NCI-H1105 treated with DMSO at 0.1 percent for 48 hours (cell line): Measurements from ENCODE around the gene GPR137B.
"Not testable (repeated sequence)": the region's sequence is repeated elsewhere in the genome, so short reads cannot be mapped to it uniquely, and the experiment has no call there.

Experiments
- DNase-seq: peaks from one replicate; lab custom pipeline; 2025; lab: John Stamatoyannopoulos, UW

The GPR137B gene

DNA sequence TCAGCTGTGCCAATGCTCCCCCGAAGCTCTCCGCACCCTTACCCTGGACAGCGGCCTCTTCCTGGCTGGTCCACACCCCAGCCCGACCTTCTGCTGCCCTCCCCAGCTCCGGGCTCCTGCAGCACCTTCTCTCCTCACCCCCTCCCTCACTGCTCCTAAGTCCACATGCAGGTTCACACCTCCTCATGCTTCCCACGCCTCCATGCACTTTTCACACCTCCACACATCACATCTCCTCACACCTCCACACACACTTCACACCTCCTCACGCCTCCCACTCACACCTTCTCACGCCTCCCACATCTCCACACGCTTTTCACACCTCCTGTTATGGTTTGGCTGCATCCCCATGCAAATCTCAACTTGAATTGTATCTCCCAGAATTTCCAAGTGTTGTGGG is 18.9 kb downstream of the GPR137B start:
- DNase-seq, result no peak

DNA sequence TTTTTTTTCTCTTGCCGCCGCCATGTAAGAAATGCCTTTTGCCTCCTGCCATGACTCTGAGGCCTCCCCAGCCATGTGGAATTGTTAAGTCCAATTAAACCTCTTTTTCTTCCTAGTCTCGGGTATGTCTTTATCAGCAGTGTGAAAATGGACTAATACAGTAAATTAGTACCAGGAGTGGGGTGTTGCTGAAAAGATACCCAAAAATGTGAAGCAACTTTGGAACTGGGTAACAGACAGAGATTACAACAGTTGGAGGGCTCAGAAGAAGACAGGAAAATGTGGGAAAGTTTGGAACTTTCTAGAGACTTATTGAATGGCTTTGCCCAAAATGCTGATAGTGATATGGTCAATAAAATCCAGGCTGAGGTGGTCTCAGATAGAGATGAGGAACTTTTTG is 19.4 kb downstream of the GPR137B start:
- not testable (repeated sequence) for DNase-seq

DNA sequence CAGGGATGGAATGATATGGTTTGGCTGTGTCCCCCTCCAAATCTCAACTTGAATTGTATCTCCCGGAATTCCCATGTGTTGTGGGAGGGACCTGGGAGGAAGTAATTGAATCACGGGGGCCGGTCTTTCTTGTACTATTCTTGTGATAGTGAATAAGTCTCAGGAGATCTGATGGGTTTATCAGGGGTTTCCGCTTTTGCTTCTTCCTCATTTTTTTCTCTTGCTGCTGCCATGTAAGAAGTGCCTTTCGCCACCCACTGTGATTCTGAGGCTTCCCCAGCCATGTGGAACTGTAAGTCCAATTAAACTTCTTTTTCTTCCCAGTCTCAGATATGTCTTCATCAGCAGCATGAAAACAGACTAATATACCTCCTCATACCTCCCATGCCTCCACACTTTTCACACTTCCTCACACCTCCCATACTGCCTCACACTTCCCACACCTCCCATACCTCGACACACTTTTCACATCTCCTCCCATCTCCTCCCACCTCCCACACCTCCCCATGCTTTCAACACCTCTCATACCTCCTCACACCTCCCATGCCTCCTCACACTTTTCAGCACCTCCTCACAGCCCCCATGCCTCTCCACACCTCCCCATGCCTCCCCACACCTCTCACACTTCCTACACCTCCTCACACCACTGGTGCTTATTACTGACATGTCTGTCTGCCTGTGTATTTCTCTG is 21.3 kb downstream of the GPR137B start:
- DNase-seq, result no peak

DNA sequence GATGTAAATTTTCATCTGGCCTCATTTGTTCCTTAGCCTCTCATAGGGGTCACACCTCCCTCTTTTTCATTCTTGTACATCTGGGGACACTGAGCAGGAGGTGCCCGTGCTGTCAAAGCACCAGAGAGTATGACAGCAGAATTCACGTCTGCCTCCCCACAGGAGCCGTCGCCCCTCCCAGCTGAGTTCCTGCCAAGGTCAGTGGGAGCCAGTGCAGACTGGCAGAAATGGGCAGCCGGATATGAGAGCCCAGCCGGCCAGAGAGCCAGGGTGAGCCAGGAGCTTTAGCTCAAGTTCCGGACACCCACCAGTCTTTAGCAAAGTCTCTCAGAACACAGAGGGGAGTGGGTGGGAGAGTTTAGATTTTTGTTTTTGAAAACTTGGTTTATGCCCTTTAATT is 21.9 kb downstream of the GPR137B start:
- DNase-seq, result no peak

DNA sequence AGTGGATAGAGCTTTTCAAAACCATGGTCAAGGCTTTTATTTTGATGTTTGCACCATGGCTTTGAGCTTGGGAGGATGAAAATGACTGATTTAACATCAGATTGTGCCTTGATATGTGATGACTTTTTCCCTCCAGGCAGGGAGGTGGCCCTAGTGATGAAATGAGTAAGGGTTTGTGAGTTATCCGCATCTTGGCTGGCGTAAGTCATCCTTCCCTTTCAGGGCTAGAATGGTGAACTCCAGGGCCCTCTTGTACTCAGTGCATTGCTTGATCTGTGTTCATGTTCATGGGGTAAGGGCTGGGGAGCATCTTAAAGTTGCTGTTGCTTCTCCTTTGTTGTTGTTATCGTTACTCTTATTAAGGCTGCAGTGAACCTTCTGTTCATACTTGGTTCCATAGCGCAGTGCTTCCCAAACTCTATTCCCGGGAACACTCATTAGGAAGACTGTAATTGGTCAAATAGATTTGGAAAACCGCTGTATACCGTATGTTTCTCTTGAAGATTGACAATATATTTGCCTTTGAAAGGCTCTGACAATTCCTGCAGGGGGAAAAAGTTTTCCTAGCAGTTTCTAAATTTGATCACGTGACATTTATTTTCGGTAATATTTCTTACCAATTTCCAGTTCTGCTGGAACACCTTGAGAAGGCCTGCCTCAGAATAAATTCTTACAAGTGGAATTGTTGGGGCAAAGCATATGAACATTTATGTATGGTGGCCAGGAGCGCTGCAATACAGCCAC is 23.1 kb downstream of the GPR137B start:
- no peak for DNase-seq

DNA sequence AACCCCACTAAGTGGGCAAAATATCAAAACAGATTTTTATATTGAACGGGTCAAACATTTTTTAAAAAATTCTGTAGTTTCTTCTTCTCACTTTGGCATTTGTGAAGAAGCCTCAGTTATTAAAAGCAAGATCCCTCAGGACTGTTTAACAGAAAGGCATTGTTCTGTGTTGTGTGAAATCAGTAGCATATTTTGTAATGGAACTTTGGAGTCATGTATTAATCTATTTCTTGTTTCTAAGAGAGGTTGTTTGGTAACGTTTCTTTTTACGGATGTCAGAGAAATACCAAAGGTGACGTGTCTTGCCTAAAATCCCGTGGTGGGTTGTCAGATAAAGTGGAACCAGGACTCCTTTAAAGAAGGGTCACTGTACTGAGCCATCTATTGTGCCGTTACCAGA is 23.7 kb downstream of the GPR137B start:
- no peak for DNase-seq

DNA sequence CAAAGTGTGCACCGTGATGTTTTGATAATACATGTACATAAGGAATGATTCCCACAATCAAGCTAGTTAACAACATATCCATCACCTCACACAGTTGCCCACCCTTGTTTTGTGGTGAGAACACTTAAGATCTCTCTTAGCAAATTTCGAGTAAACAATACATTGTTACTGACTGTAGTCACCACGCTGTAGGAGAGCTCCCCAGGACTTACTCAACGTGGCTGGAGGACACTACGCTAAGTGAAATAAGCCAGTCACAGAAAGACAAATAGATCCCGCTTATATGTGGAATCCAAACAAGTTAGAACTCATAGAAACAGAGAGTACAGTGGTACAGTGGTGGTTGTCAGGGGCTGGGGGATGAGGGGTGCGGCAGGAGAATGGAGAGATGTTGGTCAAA is 24.8 kb downstream of the GPR137B start:
- no peak for DNase-seq

DNA sequence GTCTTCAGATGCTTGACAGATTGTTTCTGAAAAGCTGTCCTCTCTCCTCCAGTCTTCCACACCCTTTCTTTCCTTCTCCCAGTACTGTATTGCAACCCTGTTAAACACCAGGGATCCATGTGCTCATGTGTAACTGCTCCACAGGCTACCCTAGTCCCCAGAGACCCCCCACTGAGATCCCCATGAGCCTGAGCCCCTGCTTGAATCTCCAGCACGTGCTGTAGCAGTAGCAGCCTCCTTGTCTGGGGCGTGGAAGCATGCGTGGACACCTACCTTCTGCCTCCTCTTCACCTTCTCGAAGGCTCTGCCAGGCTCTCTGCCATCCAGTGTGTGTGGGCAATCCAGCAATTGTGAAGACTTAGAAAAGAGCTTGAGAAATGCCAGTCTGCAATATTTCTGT is 25.2 kb downstream of the GPR137B start:
- no peak for DNase-seq

DNA sequence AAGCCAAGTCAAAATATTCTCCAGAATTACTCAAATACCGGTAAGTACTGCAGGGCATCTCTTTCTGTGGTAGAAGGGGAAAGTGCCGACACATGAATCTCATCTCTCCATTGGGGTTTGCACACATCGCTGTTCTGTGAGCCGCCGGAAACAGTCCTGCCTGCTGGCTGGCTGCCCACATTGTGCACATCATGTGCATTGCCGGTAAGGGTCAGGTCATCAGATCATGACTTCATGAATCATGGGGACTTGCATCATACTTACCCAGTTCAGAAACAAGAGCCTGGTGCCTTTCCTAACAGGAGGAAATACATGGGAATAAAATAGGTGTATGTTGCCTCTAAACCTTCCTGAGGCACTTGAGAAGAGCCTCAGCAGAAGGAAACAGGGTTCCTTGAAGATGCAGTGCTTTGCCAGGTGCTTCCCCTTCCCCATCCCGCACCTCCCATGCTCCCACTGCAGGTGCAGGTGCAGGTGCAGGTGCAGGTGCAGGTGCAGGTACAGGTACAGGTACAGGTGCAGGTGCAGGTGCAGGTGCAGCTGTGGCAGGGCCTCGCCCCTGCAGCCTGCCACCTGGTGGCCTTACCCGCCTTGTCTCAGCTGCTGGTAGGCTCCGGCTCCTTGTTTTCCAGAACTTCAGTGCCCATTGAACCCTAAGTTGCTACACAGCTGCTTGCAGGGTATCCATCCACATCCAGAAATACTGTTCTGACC is 26.5 kb downstream of the GPR137B start:
- no peak for DNase-seq

DNA sequence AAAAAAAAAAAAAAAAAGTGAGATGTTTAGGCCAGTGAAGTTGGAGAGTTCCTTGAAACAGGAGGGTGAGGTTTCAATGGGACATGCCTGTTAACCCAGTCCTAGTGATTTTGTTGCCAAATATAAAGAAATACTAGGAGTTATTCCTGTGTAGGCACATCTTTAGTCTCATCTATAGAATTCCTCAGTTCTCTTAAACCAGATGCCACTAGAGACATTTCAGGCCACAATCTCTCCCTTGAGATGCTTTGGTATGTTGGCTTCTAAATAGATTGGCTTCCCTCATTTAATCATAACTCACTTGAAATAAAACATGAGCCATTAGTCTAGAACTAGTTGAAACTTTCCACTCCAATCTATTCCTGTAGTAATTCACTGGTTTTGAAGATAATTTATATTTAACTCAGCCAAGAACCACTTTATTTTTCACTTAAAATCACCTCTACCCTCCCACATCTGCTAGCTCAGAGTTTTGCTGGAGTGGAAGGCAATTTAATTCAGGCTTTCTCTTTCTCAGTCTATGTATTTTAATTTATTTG is 29.8 kb downstream of the GPR137B start:
- no peak for DNase-seq

DNA sequence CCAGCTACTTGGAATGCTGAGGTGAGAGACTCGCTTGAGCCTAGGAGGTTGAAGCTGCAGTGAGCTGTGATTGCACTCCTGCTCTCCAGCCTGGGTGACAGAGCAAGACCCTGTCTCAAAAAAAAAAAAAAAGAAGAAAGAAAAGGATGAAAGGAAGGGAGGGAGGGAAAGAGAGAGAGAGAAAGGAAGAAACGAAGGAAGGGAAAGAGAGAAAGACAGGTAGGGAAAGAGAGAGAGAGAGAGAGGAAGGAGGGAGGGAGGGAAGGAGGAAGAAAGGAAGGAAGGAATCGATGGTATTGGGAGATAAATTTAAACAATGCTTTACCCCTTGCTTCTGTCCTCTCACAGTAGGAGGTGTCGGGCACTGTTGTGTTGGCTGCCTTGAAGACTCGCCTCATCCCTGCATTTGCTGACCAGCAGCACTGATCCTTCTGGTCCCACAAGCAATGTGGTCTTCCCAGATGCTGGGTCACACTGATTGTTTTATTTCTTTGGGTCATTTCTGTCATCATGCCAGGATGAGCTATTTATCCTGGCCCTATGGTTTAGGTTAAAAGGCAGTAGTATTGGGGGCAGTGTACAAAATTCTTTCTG is 30.9 kb downstream of the GPR137B start:
- DNase-seq, result no peak

DNA sequence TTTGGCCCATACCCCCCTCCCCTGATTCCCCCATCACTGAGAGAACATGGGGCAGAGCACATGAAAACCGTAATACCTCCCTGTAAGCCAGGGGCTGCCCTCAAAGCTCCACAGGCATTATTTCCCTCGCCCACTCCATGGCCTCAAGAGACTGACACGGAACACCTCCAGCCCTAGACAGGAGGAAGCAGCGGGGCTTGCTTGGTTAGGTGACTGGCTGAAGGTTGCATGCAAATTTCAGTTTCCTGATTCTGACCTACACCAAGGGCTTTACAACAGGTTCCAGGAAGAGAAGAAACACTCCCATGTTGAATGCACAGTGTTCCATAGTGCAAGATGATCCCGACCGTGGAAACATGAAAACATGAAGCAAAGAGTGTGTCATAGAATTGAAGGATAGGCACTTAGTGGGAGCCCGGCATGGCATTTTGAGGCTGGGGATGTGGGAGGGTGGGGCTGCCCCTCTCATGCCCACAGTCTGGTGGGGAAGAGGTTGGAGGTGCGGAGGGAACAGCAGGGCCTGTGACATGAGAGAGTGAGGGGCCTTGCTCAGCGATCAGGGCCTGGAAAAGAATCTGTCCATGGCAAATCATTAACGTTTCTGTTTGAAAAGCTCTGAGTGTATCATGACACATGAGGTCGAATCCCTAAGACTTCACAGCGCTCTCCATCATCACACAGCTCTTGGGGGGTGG is 33.5 kb downstream of the GPR137B start:
- no peak for DNase-seq

DNA sequence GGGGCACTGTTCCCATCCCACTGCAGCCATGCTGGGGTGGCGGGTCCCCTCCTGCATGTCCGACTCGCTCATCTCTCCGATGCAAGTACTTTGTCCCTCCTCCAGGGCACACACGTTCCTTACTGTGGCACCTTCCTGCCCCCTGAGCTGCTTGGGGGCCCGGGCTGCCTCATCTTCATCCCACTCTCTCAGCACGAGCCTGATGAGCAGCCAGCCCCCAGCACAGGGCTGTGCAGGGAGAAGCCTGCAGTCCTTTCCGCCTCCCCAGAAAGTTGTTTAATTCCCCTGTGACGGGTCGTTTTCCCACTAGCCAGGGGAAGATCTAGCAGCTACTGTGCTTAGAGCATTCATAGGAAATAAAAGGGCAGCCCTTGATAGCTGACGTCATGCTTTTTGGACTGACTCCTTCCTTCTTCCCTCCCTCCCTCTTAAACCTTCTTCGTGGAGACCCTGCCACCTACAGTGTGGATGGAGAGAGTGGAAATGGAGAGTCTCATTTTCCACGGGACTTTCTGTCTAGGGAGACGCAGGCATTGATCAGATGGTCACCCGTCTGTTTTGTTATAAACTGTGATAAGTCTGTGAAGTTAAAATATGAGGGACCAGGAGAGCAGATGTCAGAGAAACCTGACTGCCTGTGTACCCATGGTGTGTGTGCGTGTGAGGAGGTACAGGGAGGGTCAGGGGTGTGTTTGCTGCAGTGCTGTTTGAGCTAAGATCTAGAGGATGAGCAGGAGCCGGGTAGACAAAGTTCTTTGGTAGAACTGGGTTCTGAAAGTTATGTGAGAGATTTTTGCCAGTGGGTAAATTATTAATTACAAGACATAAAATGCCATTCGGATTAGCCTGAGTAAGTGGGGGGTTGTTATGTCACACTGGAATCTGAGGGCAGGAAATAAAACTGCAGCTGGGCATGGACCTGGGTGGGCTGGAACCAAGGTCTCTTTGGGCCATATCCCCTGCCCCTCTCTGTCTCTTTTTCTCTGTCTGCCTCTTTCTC is 34.3 kb downstream of the GPR137B start:
- no peak for DNase-seq

DNA sequence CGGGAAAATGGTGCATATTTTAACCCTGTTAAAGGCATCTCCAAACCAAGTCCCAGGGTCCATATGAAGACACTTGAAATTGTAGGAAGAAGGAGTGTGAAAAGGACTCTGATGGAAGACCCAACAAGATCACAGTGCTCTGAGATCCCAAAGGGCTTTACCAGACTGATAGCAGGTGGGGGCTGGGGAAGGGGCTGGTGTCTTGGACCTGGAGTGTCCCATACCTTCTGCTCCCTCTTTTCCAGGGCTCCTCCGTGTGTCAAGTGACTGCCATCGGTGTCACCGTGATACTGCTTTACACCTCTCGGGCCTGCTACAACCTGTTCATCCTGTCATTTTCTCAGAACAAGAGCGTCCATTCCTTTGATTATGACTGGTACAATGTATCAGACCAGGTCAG is 37.3 kb downstream of the GPR137B start:
- no peak for DNase-seq

DNA sequence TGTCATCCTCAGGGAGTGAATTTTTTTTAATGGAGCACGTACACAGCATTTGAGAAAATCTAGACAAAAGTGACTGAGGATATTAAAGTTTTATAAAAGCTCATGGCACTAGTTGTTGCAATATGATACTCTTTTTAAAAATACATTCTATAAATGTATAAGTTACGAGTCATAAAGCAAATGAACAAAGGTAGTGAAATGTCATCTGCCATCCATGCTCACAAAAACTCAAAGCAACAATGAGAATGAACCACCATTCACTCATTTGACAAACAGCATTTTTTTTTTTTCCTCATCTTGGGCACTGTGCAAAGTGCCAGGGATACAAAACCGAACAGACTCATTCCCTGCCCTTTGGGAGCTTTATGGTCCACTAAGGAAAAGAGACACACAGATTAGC is 38.7 kb downstream of the GPR137B start:
- DNase-seq, result no peak

DNA sequence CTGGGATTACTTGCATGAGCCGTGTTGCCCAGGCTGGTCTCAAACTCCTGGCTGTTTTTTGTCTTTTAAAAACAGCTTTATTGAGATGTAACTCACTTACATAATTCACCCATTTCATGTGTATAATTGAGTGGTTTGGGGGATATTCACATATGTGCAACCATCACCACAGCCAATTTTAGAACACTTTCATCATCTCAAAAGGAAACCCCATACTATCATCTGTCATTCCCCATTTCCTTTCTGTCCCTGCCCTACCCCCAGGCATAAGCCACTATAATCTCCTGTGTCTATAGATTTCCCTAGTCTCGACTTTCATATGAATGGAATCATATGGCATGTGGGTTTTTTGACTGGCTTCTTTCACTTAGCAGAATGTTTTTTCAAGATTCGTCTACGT is 43.3 kb downstream of the GPR137B start:
- DNase-seq, result no peak

DNA sequence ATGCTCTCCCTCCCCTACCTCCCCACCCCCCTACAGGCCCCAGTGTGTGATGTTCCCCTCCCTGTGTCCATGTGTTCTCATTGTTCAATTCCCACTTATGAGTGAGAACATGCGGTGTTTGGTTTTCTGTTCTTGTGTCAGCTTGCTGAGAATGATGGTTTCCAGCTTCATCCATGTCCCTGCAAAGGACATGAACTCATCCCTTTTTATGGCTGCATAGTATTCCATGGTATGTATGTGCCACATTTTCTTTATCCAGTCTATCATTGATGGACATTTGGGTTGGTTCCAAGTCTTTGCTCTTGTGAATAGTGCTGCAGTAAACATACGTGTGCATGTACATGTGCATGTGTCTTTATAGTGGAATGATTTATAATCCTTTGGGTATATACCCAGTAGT is 44.1 kb downstream of the GPR137B start:
- DNase-seq, result not testable (repeated sequence)

DNA sequence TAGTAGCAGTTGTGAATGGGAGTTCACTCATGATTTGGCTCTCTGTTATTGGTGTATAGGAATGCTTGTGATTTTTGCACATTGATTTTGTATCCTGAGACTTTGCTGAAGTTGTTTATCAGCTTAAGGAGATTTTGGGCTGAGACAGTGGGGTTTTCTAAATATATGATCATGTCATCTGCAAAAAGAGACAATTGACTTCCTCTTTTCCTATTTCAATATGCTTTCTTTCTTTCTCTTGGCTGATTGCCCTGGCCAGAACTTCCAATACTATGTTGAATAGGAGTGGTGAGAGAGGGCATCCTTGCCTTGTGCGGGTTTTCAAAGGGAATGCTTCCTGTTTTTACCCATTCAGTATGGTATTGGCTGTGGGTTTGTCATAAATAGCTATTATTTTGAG is 45.7 kb downstream of the GPR137B start:
- DNase-seq, result not testable (repeated sequence)

DNA sequence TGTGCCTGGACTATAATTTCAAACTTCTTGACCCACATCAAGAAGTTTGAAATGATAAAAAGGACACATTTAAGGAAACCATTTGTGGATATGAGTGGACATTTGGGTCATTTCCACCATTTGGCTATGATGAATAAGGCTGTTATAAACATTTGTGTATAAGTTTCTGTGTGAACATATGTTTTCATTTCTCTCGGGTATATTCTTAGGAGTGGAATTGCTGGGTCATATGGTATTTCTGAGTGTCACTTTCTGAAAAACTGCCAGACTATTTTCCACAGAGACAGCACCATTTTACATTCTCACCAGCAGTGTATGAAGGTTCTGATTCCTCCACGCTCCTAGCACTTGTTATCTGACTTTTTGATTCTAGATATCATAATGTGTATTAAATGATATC is 50.8 kb downstream of the GPR137B start:
- no peak for DNase-seq

DNA sequence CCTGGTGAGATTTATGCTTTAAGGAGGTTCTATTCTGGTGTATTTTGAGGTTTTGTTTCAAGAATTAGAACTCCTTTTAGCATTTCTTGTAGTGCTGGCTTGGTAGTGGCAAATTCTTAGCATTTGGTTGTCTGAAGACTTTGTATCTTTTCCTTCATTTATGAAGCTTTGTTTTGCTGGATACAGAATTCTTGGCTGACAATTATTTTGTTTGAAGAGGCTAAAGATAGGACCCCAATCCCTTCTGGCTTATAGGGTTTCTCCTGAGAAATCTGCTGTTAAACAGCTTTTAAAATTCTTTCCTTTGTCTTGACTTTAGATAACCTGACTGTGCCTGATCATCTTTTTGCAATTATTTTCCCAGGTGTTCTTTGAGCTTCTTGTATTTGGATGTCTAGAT is 58.6 kb downstream of the GPR137B start:
- no peak for DNase-seq

DNA sequence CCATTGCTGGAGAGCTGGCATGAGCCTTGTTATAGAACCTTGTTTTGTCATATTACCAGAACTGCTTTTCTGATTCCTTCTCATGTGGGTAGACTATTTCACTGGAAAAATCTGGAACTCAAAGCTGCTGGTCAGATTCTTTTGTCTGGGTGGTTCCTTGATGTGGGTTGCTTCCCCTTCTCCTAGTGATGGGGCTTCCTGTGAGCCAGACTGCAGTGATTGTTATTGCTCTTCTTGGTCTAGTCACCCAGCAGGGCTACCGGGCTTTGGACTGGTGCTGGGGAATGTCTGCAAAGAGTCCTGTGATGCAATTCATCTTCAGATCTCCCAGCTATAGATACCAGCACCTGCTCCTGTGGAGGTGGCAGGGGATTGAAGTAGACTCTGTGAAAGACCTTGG is 59.4 kb downstream of the GPR137B start:
- DNase-seq, result no peak
